ENCODE results near the gene POLN. TPM values are rescaled to one million over a fixed set of nuclear protein-coding genes. Genes with fewer than 3 reads are reported as not detected.

POLN gene
- total and polyA plus RNA-seq, 2 of the 4 experiments (the other 2 are of a cell fraction), result 0.63 to 0.72 TPM

GRCh38 chr4:2069161-2069971 is 172.6 kb downstream of the POLN start:
- no peaks in the 10 kb centered on the region for H3K36me3 ChIP-seq (ENCODE audit: control insufficient read depth, insufficient read depth, low read length)
- H4K91ac ChIP-seq (ENCODE audit: insufficient read depth, low read depth, low read length), result no peak overlapping the region
- no peak overlapping the region for H4K8ac ChIP-seq (ENCODE audit: low read depth in 2 of 2, low read length in 2 of 2)
- BruUV-seq (replicated peaks), result no TSS peak
- intact Hi-C loops (cut with micrococcal nuclease), result no loop called here
- H2AK5ac ChIP-seq (ENCODE audit: low read depth, low read length), result no peak overlapping the region
- WGBS, 2 experiments (ENCODE audit: extremely low coverage in 2 of 2, insufficient read length in 1 of 2), result 38% methylated on average over 2 of the region's 17 CpGs; no CpG with 5 or more reads in 1 of the 2 experiments
- ChIA-PET CTCF (no interaction called here), POLR2A (ENCODE audit: unreplicated experiment) (no interaction called here)
- no peak for DNase-seq
- no peak overlapping the region for H3K4ac ChIP-seq (ENCODE audit: low read depth, low read length)
- no peaks in the 10 kb centered on the region for H3K9me3 ChIP-seq (ENCODE audit: control insufficient read depth, insufficient read depth, low read length)
- dilution Hi-C loops (cut with HindIII; ENCODE audit: low sequenced_read_pairs, unreplicated experiment), result no loop called here
- no peak overlapping the region for H3K4me2 ChIP-seq (ENCODE audit: low read depth, low read length)
- no peaks in the 10 kb centered on the region for H3K4me1 ChIP-seq (ENCODE audit: control insufficient read depth, insufficient read depth, low read length)
- H3K14ac ChIP-seq (replicated peaks; ENCODE audit: low read depth, low read length), result no peak overlapping the region
- TF ChIP-seq CEBPB (IDR thresholded peaks at IDR 0.05; ENCODE audit: low read depth, low read length) (no peak), RAD21 (IDR thresholded peaks at IDR 0.05; ENCODE audit: low read length) (no peak), SMC3 (IDR thresholded peaks at IDR 0.05; ENCODE audit: low read depth, low read length) (no peak), POLR2A (IDR thresholded peaks at IDR 0.05; ENCODE audit: low read depth, low read length) (no peak), BHLHE40 (IDR thresholded peaks at IDR 0.05; ENCODE audit: low read depth, low read length) (no peak), MAFK (IDR thresholded peaks at IDR 0.05; ENCODE audit: low read depth, low read length) (no peak), NFE2L2 (IDR thresholded peaks at IDR 0.05; ENCODE audit: low read depth, low read length) (no peak), FOS (IDR thresholded peaks at IDR 0.05; ENCODE audit: low read depth, low read length) (no peak), RFX5 (IDR thresholded peaks at IDR 0.05; ENCODE audit: low read depth, low read length) (no peak), MAZ (IDR thresholded peaks at IDR 0.05; ENCODE audit: borderline replicate concordance, low read depth, low read length) (no peak), MXI1 (IDR thresholded peaks at IDR 0.05; ENCODE audit: borderline replicate concordance, low read depth, low read length) (no peak), CHD1 (IDR thresholded peaks at IDR 0.05; ENCODE audit: low read depth, low read length) (no peak), RCOR1 (IDR thresholded peaks at IDR 0.05; ENCODE audit: insufficient replicate concordance, low read length) (no peak)
- TF ChIP-seq, protein P1, sequence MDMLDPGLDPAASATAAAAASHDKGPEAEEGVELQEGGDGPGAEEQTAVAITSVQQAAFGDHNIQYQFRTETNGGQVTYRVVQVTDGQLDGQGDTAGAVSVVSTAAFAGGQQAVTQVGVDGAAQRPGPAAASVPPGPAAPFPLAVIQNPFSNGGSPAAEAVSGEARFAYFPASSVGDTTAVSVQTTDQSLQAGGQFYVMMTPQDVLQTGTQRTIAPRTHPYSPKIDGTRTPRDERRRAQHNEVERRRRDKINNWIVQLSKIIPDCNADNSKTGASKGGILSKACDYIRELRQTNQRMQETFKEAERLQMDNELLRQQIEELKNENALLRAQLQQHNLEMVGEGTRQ (IDR thresholded peaks at IDR 0.05; ENCODE audit: low read depth, low read length), result no peak
- no peak overlapping the region for H2BK120ac ChIP-seq (ENCODE audit: low read depth, low read length)
- no peak overlapping the region for H3K4me3 ChIP-seq (ENCODE audit: insufficient read depth, low read depth, low read length)
- H4K5ac ChIP-seq (ENCODE audit: low read depth, low read length), result no peak overlapping the region
- no peak overlapping the region for H2AFZ ChIP-seq (replicated peaks; ENCODE audit: low read length, poor library complexity)
- peaks cover 10% of the 10 kb centered on the region; the same call in 1 of the 2 replicates for H3K27me3 ChIP-seq (ENCODE audit: control insufficient read depth, insufficient read depth, low read length)
- no peak overlapping the region for H2BK20ac ChIP-seq (ENCODE audit: low read depth, low read length)
- H3K23ac ChIP-seq (ENCODE audit: low read depth, low read length), result no peak overlapping the region
- H2BK15ac ChIP-seq (ENCODE audit: low read depth, low read length), result no peak overlapping the region
- no peak overlapping the region for H3K56ac ChIP-seq (ENCODE audit: extremely low read depth, insufficient read depth, low read length)
- H2AK9ac ChIP-seq (replicated peaks; ENCODE audit: low read depth, low read length, poor library complexity), result no peak overlapping the region
- no peak overlapping the region for H3K18ac ChIP-seq (ENCODE audit: low read depth, low read length)
- in situ Hi-C loops (cut with MboI; ENCODE audit: low sequenced_read_pairs), result no loop called here
- H3K9me1 ChIP-seq (ENCODE audit: insufficient read depth, low read length), result peaks cover 6% of the 10 kb centered on the region; the same call in 1 of the 2 replicates
- no peaks in the 10 kb centered on the region for H4K20me1 ChIP-seq (ENCODE audit: insufficient read depth, low read length)
- no peak overlapping the region for H2BK5ac ChIP-seq (ENCODE audit: low read depth, low read length, poor library complexity, severe bottlenecking)
- ATAC-seq (ENCODE audit: low read depth), result no peak
- no peaks in the 10 kb centered on the region for H3K79me1 ChIP-seq (ENCODE audit: low read depth in 1 of 2, low read length in 2 of 2)
- no peak overlapping the region for H3K27ac ChIP-seq (ENCODE audit: insufficient read depth, low read length)
- no peak overlapping the region for H3K9ac ChIP-seq (ENCODE audit: low read depth, low read length)

Data from IMR-90 (cell line).